ENCODE data around the gene TOMM70.

DNA sequence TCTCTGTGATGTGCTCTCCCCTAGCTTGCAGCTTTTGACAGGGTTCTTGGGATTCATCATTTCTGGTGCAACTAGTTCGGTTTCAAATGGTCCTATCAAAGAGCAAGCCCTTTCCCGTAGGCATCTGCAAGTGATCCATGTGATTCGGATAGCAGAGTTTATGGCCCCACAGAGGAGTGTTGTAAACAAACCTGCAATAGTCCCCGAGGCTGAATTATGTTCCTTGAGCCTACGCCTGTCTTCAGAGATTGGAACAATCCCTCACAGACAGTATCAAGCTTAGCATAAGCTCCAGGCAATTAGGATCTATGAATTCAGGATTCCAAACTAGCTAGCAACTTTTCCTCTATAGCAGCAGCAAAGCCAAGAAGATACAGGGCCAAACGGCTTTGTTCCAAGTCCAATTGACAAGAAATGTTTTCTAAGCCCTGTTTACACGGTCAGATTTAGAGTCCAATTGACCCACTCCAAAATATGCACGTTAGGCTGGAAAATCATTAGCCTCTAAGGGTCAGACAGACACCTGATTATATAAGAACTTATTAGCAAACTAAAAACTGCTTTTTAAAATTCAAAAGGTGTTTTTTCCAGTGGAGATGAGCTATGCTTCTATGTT lies 25.3 kb upstream of the TOMM70 start:
- no peak for TF ChIP-seq CTCF (IDR thresholded peaks at IDR 0.05 in 2 of 3, conservative IDR thresholded peaks at IDR 0.05 in 1 of 3; ENCODE audit: control insufficient read depth in 2 of 3, extremely low read depth in 1 of 3, insufficient read depth in 1 of 3, low read depth in 3 of 3, low read length in 3 of 3)
- TF ChIP-seq MXI1 (IDR thresholded peaks at IDR 0.05; ENCODE audit: low read depth, low read length) = no peak
- TF ChIP-seq, protein P1, sequence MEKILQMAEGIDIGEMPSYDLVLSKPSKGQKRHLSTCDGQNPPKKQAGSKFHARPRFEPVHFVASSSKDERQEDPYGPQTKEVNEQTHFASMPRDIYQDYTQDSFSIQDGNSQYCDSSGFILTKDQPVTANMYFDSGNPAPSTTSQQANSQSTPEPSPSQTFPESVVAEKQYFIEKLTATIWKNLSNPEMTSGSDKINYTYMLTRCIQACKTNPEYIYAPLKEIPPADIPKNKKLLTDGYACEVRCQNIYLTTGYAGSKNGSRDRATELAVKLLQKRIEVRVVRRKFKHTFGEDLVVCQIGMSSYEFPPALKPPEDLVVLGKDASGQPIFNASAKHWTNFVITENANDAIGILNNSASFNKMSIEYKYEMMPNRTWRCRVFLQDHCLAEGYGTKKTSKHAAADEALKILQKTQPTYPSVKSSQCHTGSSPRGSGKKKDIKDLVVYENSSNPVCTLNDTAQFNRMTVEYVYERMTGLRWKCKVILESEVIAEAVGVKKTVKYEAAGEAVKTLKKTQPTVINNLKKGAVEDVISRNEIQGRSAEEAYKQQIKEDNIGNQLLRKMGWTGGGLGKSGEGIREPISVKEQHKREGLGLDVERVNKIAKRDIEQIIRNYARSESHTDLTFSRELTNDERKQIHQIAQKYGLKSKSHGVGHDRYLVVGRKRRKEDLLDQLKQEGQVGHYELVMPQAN (conservative IDR thresholded peaks at IDR 0.05) = no peak
- no peak for TF ChIP-seq ZBTB33 (IDR thresholded peaks at IDR 0.05)
- no peak for TF ChIP-seq POLR2A (IDR thresholded peaks at IDR 0.05; ENCODE audit: low read depth, low read length)
- no peak for TF ChIP-seq SIN3A (IDR thresholded peaks at IDR 0.05; ENCODE audit: low read depth, low read length)
- TF ChIP-seq JUND (IDR thresholded peaks at IDR 0.05; ENCODE audit: low read depth, low read length) = no peak
- no peak for TF ChIP-seq ZNF274 (IDR thresholded peaks at IDR 0.05; ENCODE audit: insufficient read depth, insufficient read length)
- no peak for TF ChIP-seq ZZZ3 (IDR thresholded peaks at IDR 0.05; ENCODE audit: control insufficient read depth, insufficient read length, low read depth)
- no peak for TF ChIP-seq CREB1 (IDR thresholded peaks at IDR 0.05; ENCODE audit: low read depth)
